Measurements from ENCODE around the gene B3GNT3.

The B3GNT3 gene

GRCh38 chr19:17757125-17757524, 37.8 kb upstream of the B3GNT3 start:
- TF ChIP-seq MYC (IDR thresholded peaks at IDR 0.05; ENCODE audit: low read depth, low read length) (no peak), POLR2A (IDR thresholded peaks at IDR 0.05; ENCODE audit: extremely low read depth, insufficient read length) (no peak), MAX (IDR thresholded peaks at IDR 0.05; ENCODE audit: low read depth, low read length) (no peak), CTCF (IDR thresholded peaks at IDR 0.05; ENCODE audit: low read depth, low read length) (no peak)
- no peak overlapping the region for H3K4me3 ChIP-seq (ENCODE audit: low read depth, low read length)
- DNase-seq (ENCODE audit: low read depth), result no peak

GRCh38 chr19:17758515-17758914, 36.4 kb upstream of the B3GNT3 start:
- TF ChIP-seq CTCF (IDR thresholded peaks at IDR 0.05; ENCODE audit: low read depth, low read length) (no peak), MYC (IDR thresholded peaks at IDR 0.05; ENCODE audit: low read depth, low read length) (no peak), MAX (IDR thresholded peaks at IDR 0.05; ENCODE audit: low read depth, low read length) (no peak), POLR2A (IDR thresholded peaks at IDR 0.05; ENCODE audit: extremely low read depth, insufficient read length) (no peak)
- H3K4me3 ChIP-seq (ENCODE audit: low read depth, low read length), result no peak overlapping the region
- DNase-seq (ENCODE audit: low read depth), result no peak

- TF ChIP-seq CTCF (IDR thresholded peaks at IDR 0.05; ENCODE audit: low read depth, low read length) (no peak), POLR2A (IDR thresholded peaks at IDR 0.05; ENCODE audit: extremely low read depth, insufficient read length) (no peak), MAX (IDR thresholded peaks at IDR 0.05; ENCODE audit: low read depth, low read length) (no peak), MYC (IDR thresholded peaks at IDR 0.05; ENCODE audit: low read depth, low read length) (no peak)
- DNase-seq (ENCODE audit: low read depth), result no peak
- H3K4me3 ChIP-seq (ENCODE audit: low read depth, low read length), result no peak overlapping the region
Observed at GRCh38 chr19:17761148-17761547, 33.8 kb upstream of the B3GNT3 start.

- no peak overlapping the region for H3K4me3 ChIP-seq (ENCODE audit: low read depth, low read length)
- no peak for TF ChIP-seq POLR2A (IDR thresholded peaks at IDR 0.05; ENCODE audit: extremely low read depth, insufficient read length)
- TF ChIP-seq MAX (IDR thresholded peaks at IDR 0.05; ENCODE audit: low read depth, low read length), result no peak
- DNase-seq (ENCODE audit: low read depth), result peak; percentile 61
Observed at GRCh38 chr19:17762505-17763229, 32.3 kb upstream of the B3GNT3 start.

- TF ChIP-seq MAX (IDR thresholded peaks at IDR 0.05; ENCODE audit: low read depth, low read length) (no peak), POLR2A (IDR thresholded peaks at IDR 0.05; ENCODE audit: extremely low read depth, insufficient read length) (no peak), MYC (IDR thresholded peaks at IDR 0.05; ENCODE audit: low read depth, low read length) (no peak), CTCF (IDR thresholded peaks at IDR 0.05; ENCODE audit: low read depth, low read length) (no peak)
- no peak for DNase-seq (ENCODE audit: low read depth)
- no peak overlapping the region for H3K4me3 ChIP-seq (ENCODE audit: low read depth, low read length)
Observed at GRCh38 chr19:17764348-17764747, 30.6 kb upstream of the B3GNT3 start.

GRCh38 chr19:17765069-17765618, 29.8 kb upstream of the B3GNT3 start:
- peak; percentile 56 for TF ChIP-seq MAX (IDR thresholded peaks at IDR 0.05; ENCODE audit: low read depth, low read length)
- TF ChIP-seq CTCF (IDR thresholded peaks at IDR 0.05; ENCODE audit: low read depth, low read length), result no peak
- TF ChIP-seq MYC (IDR thresholded peaks at IDR 0.05; ENCODE audit: low read depth, low read length), result no peak
- no peak for DNase-seq (ENCODE audit: low read depth)
- H3K4me3 ChIP-seq (ENCODE audit: low read depth, low read length), result no peak overlapping the region

All from NB4 (cell line).